CD14-positive monocyte (primary cell): ENCODE data around the gene ITGA4. TPM values are rescaled to one million over a fixed set of nuclear protein-coding genes. Genes with fewer than 3 reads are reported as not detected.
A peak's percentile ranks its signal among the peaks of the same experiment; 100 is the strongest.

Source experiments
- DNase-seq, 3 donors: peaks; one replicate each; pipeline ENCODE4 v3.0.0-alpha.2; 2011 to 2022
- H2AFZ ChIP-seq: 2 replicates; pipeline ENCODE4 v1.6.0; 2012; ENCODE audit warnings: mild to moderate bottlenecking, low read depth, low read length, inconsistent platforms; ENCODE audit not compliant: insufficient read depth, poor library complexity, severe bottlenecking
- H3K27ac ChIP-seq, 2 donors: 1 replicate in 1 of 2; 2 replicates in 1 of 2; pipeline ENCODE4 v1.5.1; 2012 to 2013; ENCODE audit warnings: low read length in 2 of 2, control low read depth in 1 of 2, inconsistent platforms in 1 of 2, low read depth in 1 of 2, mild to moderate bottlenecking in 1 of 2
- H3K27me3 ChIP-seq, 2 donors: one replicate each; pipeline versions ENCODE4 v1.6.0 to v1.6.1; 2011 to 2013; ENCODE audit warnings: low read length in 2 of 2; ENCODE audit not compliant: control insufficient read depth in 2 of 2, insufficient read depth in 2 of 2
- H3K36me3 ChIP-seq, 2 donors: replicated peaks in 1 of 2; 1 replicate in 1 of 2; 2 replicates in 1 of 2; pipeline versions ENCODE4 v1.5.1 to v1.6.1; 2012 to 2013; ENCODE audit warnings: low read length in 2 of 2, control low read depth in 1 of 2, inconsistent platforms in 1 of 2, mild to moderate bottlenecking in 1 of 2; ENCODE audit not compliant: insufficient read depth in 2 of 2, control insufficient read depth in 1 of 2
- H3K4me1 ChIP-seq, 2 donors: 1 replicate in 1 of 2; 2 replicates in 1 of 2; pipeline versions ENCODE4 v1.5.1 to v1.6.1; 2012 to 2013; ENCODE audit warnings: low read length in 2 of 2, control low read depth in 1 of 2, inconsistent platforms in 1 of 2, mild to moderate bottlenecking in 1 of 2, moderate library complexity in 1 of 2; ENCODE audit not compliant: insufficient read depth in 2 of 2, control insufficient read depth in 1 of 2
- H3K4me2 ChIP-seq: replicated peaks from 2 replicates; pipeline ENCODE3; 2012; ENCODE audit warnings: low read length, moderate library complexity, mild to moderate bottlenecking; ENCODE audit not compliant: poor library complexity, severe bottlenecking; ENCODE audit errors: extremely low read depth
- H3K4me3 ChIP-seq, 3 experiments: fragments of 200-600 bp in 1 of 3; sonication (generic) in 1 of 3; replicated peaks in 1 of 3; 1 replicate in 2 of 3; 2 replicates in 1 of 3; pipeline ENCODE4 v1.5.1; 2011 to 2013; ENCODE audit warnings: low read length in 3 of 3, mild to moderate bottlenecking in 3 of 3, control low read depth in 2 of 3, low read depth in 2 of 3, inconsistent platforms in 1 of 3, moderate library complexity in 1 of 3
- H3K79me2 ChIP-seq: 2 replicates; pipeline ENCODE4 v1.6.0; 2012; ENCODE audit warnings: mild to moderate bottlenecking, control low read depth, inconsistent platforms, low read length, moderate library complexity; ENCODE audit not compliant: insufficient read depth
- H3K9ac ChIP-seq: 2 replicates; pipeline ENCODE4 v1.6.0; 2017; ENCODE audit warnings: low read length, mild to moderate bottlenecking; ENCODE audit not compliant: insufficient read depth, poor library complexity, severe bottlenecking
- H3K9me3 ChIP-seq, 2 donors: replicated peaks in 1 of 2; 1 replicate in 1 of 2; 2 replicates in 1 of 2; pipeline versions ENCODE4 v1.5.1 to v1.6.1; 2012 to 2013; ENCODE audit warnings: low read length in 2 of 2, control low read depth in 1 of 2; ENCODE audit not compliant: control insufficient read depth in 1 of 2, insufficient read depth in 1 of 2
- H4K20me1 ChIP-seq: 2 replicates; pipeline ENCODE4 v1.6.0; 2012; ENCODE audit warnings: mild to moderate bottlenecking, low read length, control low read depth, moderate library complexity; ENCODE audit not compliant: insufficient read depth
- H3K27ac Mint-ChIP-seq, 7 donors: one replicate each; pipeline ENCODE4 v1.8.0; 2020; ENCODE audit warnings: mild to moderate bottlenecking in 7 of 7, mixed read lengths in 7 of 7, moderate library complexity in 6 of 7, inconsistent platforms in 2 of 7
- H3K27me3 Mint-ChIP-seq, 3 donors: one replicate each; pipeline ENCODE4 v1.8.0; 2021 to 2022; ENCODE audit warnings: low read depth in 3 of 3, mild to moderate bottlenecking in 3 of 3, mixed read lengths in 3 of 3, moderate library complexity in 3 of 3, inconsistent platforms in 1 of 3
- H3K36me3 Mint-ChIP-seq, 2 donors: one replicate each; pipeline ENCODE4 v1.8.0; 2020; ENCODE audit warnings: mixed read lengths in 2 of 2, inconsistent platforms in 1 of 2, mild to moderate bottlenecking in 1 of 2
- H3K4me1 Mint-ChIP-seq: one replicate; pipeline ENCODE4 v1.8.0; 2020; ENCODE audit warnings: mild to moderate bottlenecking, mixed read lengths
- H3K4me3 Mint-ChIP-seq, 2 donors: one replicate each; pipeline ENCODE4 v1.8.0; 2020; ENCODE audit warnings: mild to moderate bottlenecking in 2 of 2, mixed read lengths in 2 of 2, moderate library complexity in 1 of 2
- H3K9me3 Mint-ChIP-seq, 7 donors: one replicate each; pipeline ENCODE4 v1.8.0; 2020 to 2022; ENCODE audit warnings: mixed read lengths in 7 of 7, mild to moderate bottlenecking in 6 of 7, moderate library complexity in 6 of 7, inconsistent platforms in 2 of 7
- WGBS: methylation state at CpG from one replicate; pipeline ENCODE4 v1.1.5; 2013; ENCODE audit warnings: missing lambda C conversion rate; ENCODE audit not compliant: insufficient coverage; 5-methylcytosine and 5-hydroxymethylcytosine counted together
- intact Hi-C, 2 donors: fragments of 100-400 bp; cut with micrococcal nuclease; formaldehyde crosslinking; loops; one replicate each; pipeline versions ENCODE4 v1.15.0 to v1.15.1; 2023
- polyA plus RNA-seq, 3 donors: library from polyadenylated mRNA; depleted of rRNA in 1 of 3; unstranded in 2 of 3; stranded (reverse) in 1 of 3; fragments of 300-500 nt in 2 of 3; fragments of >200 nt in 1 of 3; fragmentation: Illumina TruSeq in 2 of 3; gene quantifications; 1 replicate in 2 of 3; 2 replicates in 1 of 3; pipeline ENCODE4 v1.2.3, GENCODE V29; 2012 to 2021
- TF ChIP-seq, protein P1 (sequence below): fragments of 200-600 bp; IDR thresholded peaks from one replicate; pipeline ENCODE4 v1.8.0; 2022; ENCODE audit warnings: antibody characterized with exemption, mild to moderate bottlenecking

Gene ITGA4
- polyA plus RNA-seq, 3 donors, result 66.1 to 97.3 (median 84.1) TPM

DNA sequence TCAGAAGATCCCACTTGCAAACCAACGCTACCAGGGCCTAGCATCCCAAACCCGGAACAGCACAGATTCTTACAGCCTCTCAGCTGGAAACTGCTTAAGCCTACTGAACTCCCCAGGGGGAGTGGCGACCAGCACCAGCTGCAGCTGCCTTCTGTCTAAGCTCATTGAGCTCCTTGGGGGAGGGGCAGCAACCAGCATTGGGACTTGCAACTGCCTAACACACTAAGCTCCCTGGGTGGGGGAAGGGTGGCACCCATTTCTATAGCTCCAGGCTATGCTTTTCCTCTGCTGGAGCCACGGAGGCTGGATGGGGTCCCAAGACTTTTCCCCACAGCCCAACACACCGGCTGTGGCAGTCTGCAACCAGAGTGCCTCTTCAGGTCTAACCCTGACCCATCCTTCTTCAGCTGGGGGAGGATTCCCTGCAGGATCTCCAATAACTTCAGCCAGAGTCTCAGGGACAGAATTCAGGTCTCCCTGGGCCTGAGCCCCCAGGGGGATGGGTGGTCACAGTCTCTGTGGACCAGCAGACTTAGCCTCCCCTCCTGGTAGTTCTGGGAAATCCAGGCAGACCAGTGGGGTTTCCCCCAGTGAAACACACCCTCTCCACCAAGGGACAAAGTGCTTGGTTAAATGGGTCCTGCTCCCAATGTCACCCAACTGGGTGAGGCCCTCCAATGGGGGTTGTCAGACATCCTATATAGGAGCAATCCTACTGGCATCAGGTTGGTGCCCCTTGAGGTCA is 45.9 kb upstream of the ITGA4 start:
- peaks cover 17 to 28% of the 10 kb centered on the region in 2 donors for H3K4me1 ChIP-seq
- Mint-ChIP-seq H3K4me3 (no peak overlapping the region), H3K4me1 (peaks cover 20% of the 10 kb centered on the region), H3K9me3 (peaks cover 4 to 14% (median 9%) of the 10 kb centered on the region in 7 donors), H3K27me3 (no peaks in the 10 kb centered on the region), H3K27ac (peak overlapping the region in 1 of 7 donors; percentile 11), H3K36me3 (peaks cover 0 to 3% of the 10 kb centered on the region in 2 donors)
- WGBS, result 95% methylated on average over 2 of the region's 5 CpGs
- H2AFZ ChIP-seq, result no peak overlapping the region
- H3K9ac ChIP-seq, result no peak overlapping the region
- no peak overlapping the region for H3K27ac ChIP-seq
- H3K79me2 ChIP-seq, result no peaks in the 10 kb centered on the region
- no peaks in the 10 kb centered on the region for H3K36me3 ChIP-seq
- no peak for DNase-seq
- TF ChIP-seq, protein P1, sequence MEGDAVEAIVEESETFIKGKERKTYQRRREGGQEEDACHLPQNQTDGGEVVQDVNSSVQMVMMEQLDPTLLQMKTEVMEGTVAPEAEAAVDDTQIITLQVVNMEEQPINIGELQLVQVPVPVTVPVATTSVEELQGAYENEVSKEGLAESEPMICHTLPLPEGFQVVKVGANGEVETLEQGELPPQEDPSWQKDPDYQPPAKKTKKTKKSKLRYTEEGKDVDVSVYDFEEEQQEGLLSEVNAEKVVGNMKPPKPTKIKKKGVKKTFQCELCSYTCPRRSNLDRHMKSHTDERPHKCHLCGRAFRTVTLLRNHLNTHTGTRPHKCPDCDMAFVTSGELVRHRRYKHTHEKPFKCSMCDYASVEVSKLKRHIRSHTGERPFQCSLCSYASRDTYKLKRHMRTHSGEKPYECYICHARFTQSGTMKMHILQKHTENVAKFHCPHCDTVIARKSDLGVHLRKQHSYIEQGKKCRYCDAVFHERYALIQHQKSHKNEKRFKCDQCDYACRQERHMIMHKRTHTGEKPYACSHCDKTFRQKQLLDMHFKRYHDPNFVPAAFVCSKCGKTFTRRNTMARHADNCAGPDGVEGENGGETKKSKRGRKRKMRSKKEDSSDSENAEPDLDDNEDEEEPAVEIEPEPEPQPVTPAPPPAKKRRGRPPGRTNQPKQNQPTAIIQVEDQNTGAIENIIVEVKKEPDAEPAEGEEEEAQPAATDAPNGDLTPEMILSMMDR, result no peak
- no peak overlapping the region for H3K4me2 ChIP-seq
- H3K4me3 ChIP-seq, result no peak overlapping the region
- H4K20me1 ChIP-seq, result no peaks in the 10 kb centered on the region
- no peaks in the 10 kb centered on the region for H3K27me3 ChIP-seq
- intact Hi-C loops, result no loop called here
- no peaks in the 10 kb centered on the region for H3K9me3 ChIP-seq

DNA sequence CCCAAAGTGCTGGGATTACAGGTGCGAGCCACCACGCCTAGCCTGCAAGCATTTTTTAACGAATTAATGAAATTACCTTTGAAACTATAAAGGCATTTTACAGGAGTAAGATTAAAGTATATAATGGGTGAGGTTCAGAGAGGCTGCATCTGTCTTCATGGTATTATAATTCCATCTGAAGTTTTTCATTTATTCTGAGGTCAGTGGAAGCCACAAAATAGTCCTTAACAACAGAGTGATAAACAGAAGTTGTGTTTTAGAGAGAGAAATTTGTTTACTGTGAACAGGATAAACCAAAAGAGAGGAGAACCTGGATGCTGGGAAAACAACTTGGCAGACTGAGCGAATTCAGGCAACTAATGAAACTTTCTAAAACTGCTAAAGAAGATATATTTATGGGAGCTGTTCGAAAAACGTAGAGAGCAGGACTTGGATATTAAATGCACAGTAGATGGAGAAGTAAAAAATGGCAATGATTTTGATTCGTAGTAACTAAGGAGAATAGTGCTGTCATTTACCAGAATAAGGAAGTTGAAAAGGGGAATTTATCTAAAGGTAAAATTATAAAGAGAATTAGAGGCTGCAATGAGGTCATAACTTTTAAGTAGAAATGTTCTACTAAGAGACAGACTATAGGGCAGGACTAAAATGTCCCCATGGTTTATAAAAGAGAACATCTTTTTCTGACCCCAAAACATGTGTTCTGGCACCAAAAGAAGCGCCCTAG is 37.9 kb upstream of the ITGA4 start:
- peak; percentile 39 to 53 (median 44) for DNase-seq
- H3K27me3 Mint-ChIP-seq, result no peaks in the 10 kb centered on the region
- H3K27ac Mint-ChIP-seq, result peak overlapping the region; percentile 67 to 96 (median 89)
- Histone ChIP-seq H3K36me3 (no peaks in the 10 kb centered on the region), H3K4me1 (peaks cover 17 to 23% of the 10 kb centered on the region in 2 donors), H2AFZ (no peak overlapping the region), H3K9me3 (no peaks in the 10 kb centered on the region), H3K27ac (peak overlapping the region in 1 of 2 donors; percentile 74), H4K20me1 (no peaks in the 10 kb centered on the region), H3K9ac (no peak overlapping the region), H3K4me2 (peak overlapping the region; percentile 22), H3K79me2 (no peaks in the 10 kb centered on the region), H3K27me3 (no peaks in the 10 kb centered on the region), H3K4me3 (no peak overlapping the region)
- H3K9me3 Mint-ChIP-seq, result peaks cover 0 to 7% (median 1%) of the 10 kb centered on the region in 7 donors
- 33% methylated on average over 2 of the region's 8 CpGs for WGBS
- peaks cover 0 to 4% of the 10 kb centered on the region in 2 donors for H3K36me3 Mint-ChIP-seq
- intact Hi-C loops, result loop anchor here in 1 of 2 donors (5.0 kb wide), 1 partner anchor 38 kb away; the partner anchor contains the start of gene ITGA4
- TF ChIP-seq, protein P1, result no peak
- H3K4me3 Mint-ChIP-seq, result peak overlapping the region in 1 of 2 donors; percentile 69
- peaks cover 22% of the 10 kb centered on the region for H3K4me1 Mint-ChIP-seq
